ENCODE measurements around the gene SMIM43. TPM values are rescaled to one million over a fixed set of nuclear protein-coding genes. Genes with fewer than 3 reads are reported as not detected.

SMIM43 gene
- total and polyA plus RNA-seq, 2 of the 8 experiments (the other 6 are each of a cell fraction or from before 2014, with no cell fraction given) = 0.50 to 0.94 TPM

DNA sequence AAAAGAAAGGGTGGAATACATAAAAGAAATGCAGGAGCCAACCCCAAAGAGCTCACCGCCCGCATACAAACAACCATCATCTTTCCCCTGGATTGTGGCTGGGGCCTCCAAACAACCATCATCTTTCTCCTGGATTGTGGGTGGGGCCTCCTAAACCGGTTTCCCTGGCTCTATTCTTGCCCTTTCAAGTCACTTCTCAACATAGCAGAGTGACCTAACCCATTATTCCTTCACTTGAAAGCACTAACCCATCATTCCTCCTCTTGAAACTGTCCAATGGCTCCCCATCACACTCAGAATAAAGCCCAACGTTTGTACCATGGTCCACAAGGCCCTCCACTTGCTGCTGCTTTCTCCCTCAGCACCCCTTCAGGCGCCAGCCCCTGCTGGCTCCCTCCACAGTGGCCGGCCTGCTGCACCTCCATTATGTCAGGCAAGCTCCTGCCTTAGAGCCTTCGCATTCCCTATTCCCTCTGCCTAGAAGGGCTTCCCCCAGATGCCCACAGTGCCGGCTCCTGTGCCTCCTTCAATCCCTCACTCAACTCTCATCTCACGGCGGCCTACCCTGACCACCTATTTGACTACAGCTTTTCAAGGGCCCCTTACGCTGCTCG is 24.1 kb downstream of the SMIM43 start:
- Histone ChIP-seq H2BK12ac (ENCODE audit: low read depth, low read length) (no peak overlapping the region), H4K91ac (replicated peaks; ENCODE audit: insufficient read length, low read length) (no peak overlapping the region), H2BK120ac (replicated peaks; ENCODE audit: low read depth, low read length) (no peak overlapping the region), H3K23me2 (ENCODE audit: low read depth, low read length) (0 out of 2 replicates have a peak, but pooled peaks cover 2% of the 10 kb centered on the region), H3K27me3 (replicated peaks in 1 of 4; ENCODE audit: control insufficient read depth in 3 of 4, extremely low read depth in 1 of 4, insufficient read depth in 3 of 4, low read length in 3 of 4) (no peaks in the 10 kb centered on the region; a peak in 1 of 7 replicates), H3K36me3 (ENCODE audit: control insufficient read depth in 2 of 4, insufficient read depth in 4 of 4, low read length in 3 of 4) (no peaks in the 10 kb centered on the region), H2BK15ac (ENCODE audit: low read length) (no peak overlapping the region), H3K27ac (ENCODE audit: low read depth, low read length) (no peak overlapping the region), H3K4me1 (replicated peaks in 1 of 4; ENCODE audit: control insufficient read depth in 3 of 4, insufficient read depth in 4 of 4, low read length in 3 of 4) (peaks cover 0 to 3% (median 3%) of the 10 kb centered on the region in 4 experiments; a peak in 4 of 7 replicates), H4K5ac (ENCODE audit: insufficient read length, low read depth, low read length) (no peak overlapping the region), H3K79me1 (ENCODE audit: low read depth, low read length) (no peaks in the 10 kb centered on the region), H3K56ac (replicated peaks; ENCODE audit: insufficient read length, low read depth, low read length) (no peak overlapping the region), H3K18ac (ENCODE audit: extremely low read depth, low read length) (no peak overlapping the region), H3K9ac (replicated peaks in 1 of 4; ENCODE audit: extremely low read depth in 1 of 4, low read depth in 3 of 4, low read length in 3 of 4) (no peak overlapping the region), H3K4ac (replicated peaks; ENCODE audit: insufficient read length, low read depth, low read length) (no peak overlapping the region), H2AFZ (ENCODE audit: low read length) (peak overlapping the region; percentile 65; the same call in 1 of the 2 replicates), H3K4me2 (ENCODE audit: insufficient read depth in 1 of 2, low read depth in 2 of 2, low read length in 2 of 2) (peak overlapping the region in 1 of 2 experiments; percentile 34; a peak in 1 of 4 replicates), H3K4me3 (ENCODE audit: extremely low read depth in 1 of 4, insufficient read depth in 2 of 4, low read depth in 3 of 4, low read length in 4 of 4) (no peak overlapping the region), H3K14ac (ENCODE audit: insufficient read length) (no peak overlapping the region), H3K79me2 (ENCODE audit: control insufficient read depth in 1 of 2, insufficient read depth in 2 of 2, low read length in 2 of 2) (no peaks in the 10 kb centered on the region), H4K8ac (ENCODE audit: extremely low read depth, insufficient read depth, low read length) (no peak overlapping the region), H4K20me1 (replicated peaks in 1 of 2; ENCODE audit: control insufficient read depth in 1 of 2, insufficient read depth in 2 of 2, low read length in 2 of 2) (no peaks in the 10 kb centered on the region), H3K23ac (ENCODE audit: insufficient read length) (no peak overlapping the region), H3K9me3 (ENCODE audit: insufficient read depth in 2 of 2, low read depth in 1 of 2, low read length in 1 of 2) (no peaks in the 10 kb centered on the region), H2AK5ac (ENCODE audit: low read depth, low read length) (no peak overlapping the region), H2BK5ac (ENCODE audit: low read depth, low read length) (no peak overlapping the region), H2BK20ac (ENCODE audit: low read length) (no peak overlapping the region)
- DNase-seq (ENCODE audit: low read depth in 1 of 2, low spot score in 2 of 2) (peak in 1 of 2 experiments; percentile 48), FAIRE-seq (no peak)
- 65% methylated on average over 12 of the region's 12 CpGs; no CpG with 5 or more reads in 1 of the 2 experiments for WGBS, 2 experiments (ENCODE audit: extremely low coverage in 1 of 2, insufficient coverage in 1 of 2, insufficient read length in 1 of 2, insufficient replicate concordance in 2 of 2, low coverage in 1 of 2, low lambda C conversion rate in 2 of 2, missing lambda C conversion rate in 1 of 2)
- TF ChIP-seq TAF7 (optimal IDR thresholded peaks at IDR 0.05; ENCODE audit: borderline replicate concordance, low read depth, low read length) (no peak), SIRT6 (IDR thresholded peaks at IDR 0.05; ENCODE audit: low read length) (no peak), SP2 (IDR thresholded peaks at IDR 0.05; ENCODE audit: low read length) (no peak), POU5F1 (IDR thresholded peaks at IDR 0.05; ENCODE audit: low read depth, low read length) (no peak), ASH2L (IDR thresholded peaks at IDR 0.05; ENCODE audit: low read length) (peak; percentile 60), TEAD4 (IDR thresholded peaks at IDR 0.05; ENCODE audit: low read depth, low read length) (no peak), SAP30 (IDR thresholded peaks at IDR 0.05; ENCODE audit: insufficient read depth, insufficient replicate concordance, low read length) (no peak), TBP (IDR thresholded peaks at IDR 0.05; ENCODE audit: low read depth, low read length) (peak; percentile 67; the same call in 1 of the 2 replicates), KDM1A (IDR thresholded peaks at IDR 0.05; ENCODE audit: borderline replicate concordance, low read length) (no peak), POLR2AphosphoS5 (IDR thresholded peaks at IDR 0.05; ENCODE audit: low read depth, low read length) (no peak), SRF (IDR thresholded peaks at IDR 0.05; ENCODE audit: low read depth, low read length) (no peak), RFX5 (IDR thresholded peaks at IDR 0.05; ENCODE audit: borderline replicate concordance, low read depth, low read length) (no peak), SP1 (IDR thresholded peaks at IDR 0.05; ENCODE audit: low read depth, low read length) (0 out of 2 replicates have a peak, but pooled peaks have one; percentile 27)
- TF ChIP-seq, protein P1, sequence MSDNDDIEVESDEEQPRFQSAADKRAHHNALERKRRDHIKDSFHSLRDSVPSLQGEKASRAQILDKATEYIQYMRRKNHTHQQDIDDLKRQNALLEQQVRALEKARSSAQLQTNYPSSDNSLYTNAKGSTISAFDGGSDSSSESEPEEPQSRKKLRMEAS (IDR thresholded peaks at IDR 0.05) = no peak
- ChIA-PET POLR2A (ENCODE audit: partially characterized antibody) (interaction anchor here (1.2 kb wide), 1 partner anchor 60 kb away, joined by 3 read pairs; the partner anchor contains the start of gene EXOSC9), CTCF (ENCODE audit: partially characterized antibody) (interaction anchor here (0.6 to 1.4 kb wide), 3 partner anchors 13 to 37 kb away, joined by 3 to 5 read pairs (median 3); no protein-coding TSS in a partner anchor)

All from H1 (cell line).